Superior temporal gyrus (tissue), 1 donor: ENCODE results near the gene OR51B5.
"Not testable (repeated sequence)": the region's sequence is repeated elsewhere in the genome, so short reads cannot be mapped to it uniquely, and the experiment has no call there.

ENCODE experiments used
- DNase-seq: peaks from one replicate; pipeline ENCODE4 v3.0.0-alpha.2; 2016; ENCODE audit errors: extremely low spot score

OR51B5 gene, protein sequence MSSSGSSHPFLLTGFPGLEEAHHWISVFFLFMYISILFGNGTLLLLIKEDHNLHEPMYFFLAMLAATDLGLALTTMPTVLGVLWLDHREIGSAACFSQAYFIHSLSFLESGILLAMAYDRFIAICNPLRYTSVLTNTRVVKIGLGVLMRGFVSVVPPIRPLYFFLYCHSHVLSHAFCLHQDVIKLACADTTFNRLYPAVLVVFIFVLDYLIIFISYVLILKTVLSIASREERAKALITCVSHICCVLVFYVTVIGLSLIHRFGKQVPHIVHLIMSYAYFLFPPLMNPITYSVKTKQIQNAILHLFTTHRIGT

DNA sequence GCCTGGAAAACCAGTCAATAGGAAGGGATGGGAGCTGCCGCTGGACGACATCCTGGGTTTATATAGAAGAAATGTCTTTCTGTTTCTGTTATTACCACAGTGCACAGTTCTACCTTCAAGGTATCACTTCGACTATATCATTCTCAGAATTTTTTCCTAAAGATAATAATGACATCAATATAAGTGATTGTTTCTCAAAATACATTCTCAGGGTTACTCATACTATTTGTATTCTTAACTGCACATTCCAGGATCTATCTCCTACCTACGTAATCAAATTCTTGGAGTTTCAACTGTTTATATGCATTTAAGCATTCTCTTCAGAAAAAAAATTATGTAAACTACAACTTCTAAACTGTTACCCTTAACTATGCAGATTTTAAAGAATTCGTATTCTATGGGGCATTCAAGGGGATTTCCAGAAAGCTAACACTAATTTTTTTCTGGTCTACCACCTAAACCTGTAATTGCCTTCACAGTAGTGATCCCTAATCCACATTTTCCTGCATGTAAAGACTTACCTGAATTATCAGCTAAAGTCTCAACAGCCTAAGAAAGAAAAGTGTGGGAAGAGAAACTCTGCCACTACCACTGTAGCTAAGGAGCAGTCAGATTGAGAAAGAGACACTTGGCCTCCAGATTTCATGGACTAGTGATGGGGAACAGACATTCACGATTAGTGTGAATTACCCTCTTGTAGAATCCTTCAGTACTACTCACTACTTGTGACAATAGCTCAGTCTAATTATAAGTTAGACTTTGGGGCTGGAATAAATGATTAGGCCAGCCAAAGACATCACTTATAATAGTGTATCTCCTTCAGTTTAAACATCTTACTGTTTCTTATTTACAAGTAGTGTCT is at the start of gene OR51B5:
OR51B5 (minus strand) TSS at position 51 of the 862 bp plus-strand sequence; CDS start at position 51, 0 bp downstream.
- DNase-seq: no peak

DNA sequence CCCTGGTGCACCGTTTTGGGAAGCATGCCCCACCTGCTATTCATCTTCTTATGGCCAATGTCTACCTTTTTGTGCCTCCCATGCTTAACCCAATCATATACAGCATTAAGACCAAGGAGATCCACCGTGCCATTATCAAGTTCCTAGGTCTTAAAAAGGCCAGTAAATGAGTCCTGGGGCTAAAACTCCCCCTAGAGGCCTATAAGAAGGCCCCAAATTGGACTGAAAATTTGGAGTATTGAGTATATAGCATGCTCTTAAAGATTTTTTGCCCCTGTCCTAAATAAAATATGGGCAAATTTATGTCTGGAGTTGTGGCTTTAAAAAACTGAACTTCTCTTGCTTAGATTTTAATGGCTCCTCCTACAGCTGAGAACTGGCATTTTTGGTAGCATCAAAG is 46.9 kb upstream of the OR51B5 start:
- DNase-seq: no peak

DNA sequence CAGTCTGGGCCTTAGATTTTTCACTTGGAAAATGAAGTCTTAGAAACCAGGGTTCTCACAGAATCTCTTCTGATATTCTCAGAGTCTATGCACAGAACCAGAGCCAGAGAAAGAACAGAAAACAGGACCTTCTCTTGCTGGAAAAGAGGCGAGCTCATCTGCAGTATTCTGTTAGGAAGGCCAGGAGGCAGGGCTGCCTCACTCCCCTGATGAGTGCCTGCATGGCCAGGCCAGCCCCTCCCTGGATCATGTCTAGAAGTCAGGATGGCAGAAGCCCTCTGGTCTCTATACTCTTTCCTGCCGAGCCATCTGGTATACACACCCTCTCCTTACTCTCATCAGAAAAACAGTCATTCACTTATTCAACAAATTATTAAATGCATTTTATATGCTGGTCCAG is 41.0 kb upstream of the OR51B5 start:
- no peak for DNase-seq

DNA sequence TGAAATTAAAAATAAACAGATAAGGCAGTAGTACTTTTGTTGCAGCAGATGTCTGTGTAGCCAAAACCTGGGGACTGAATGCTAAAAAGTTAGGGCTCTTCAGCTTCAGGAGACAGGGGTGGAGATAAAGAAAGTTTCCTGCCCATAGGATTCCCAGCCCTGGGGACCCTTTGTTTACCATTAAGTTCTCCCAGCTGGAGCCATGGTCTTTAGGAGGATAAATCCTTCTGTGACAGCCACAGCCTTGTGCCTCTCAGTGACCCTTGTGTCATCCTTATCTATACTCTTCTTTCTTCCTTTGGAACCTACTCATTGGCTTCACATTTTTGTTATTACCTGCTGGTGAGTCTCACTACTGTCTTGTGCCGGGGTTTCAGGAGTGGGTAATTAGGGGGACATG is 40.3 kb upstream of the OR51B5 start, which contains the start of gene OR51M1:
OR51M1 (plus strand) TSS at position 237 of the 400 bp plus-strand sequence. CDS start 5,587 bp downstream, outside the sequence.
- DNase-seq: no peak

DNA sequence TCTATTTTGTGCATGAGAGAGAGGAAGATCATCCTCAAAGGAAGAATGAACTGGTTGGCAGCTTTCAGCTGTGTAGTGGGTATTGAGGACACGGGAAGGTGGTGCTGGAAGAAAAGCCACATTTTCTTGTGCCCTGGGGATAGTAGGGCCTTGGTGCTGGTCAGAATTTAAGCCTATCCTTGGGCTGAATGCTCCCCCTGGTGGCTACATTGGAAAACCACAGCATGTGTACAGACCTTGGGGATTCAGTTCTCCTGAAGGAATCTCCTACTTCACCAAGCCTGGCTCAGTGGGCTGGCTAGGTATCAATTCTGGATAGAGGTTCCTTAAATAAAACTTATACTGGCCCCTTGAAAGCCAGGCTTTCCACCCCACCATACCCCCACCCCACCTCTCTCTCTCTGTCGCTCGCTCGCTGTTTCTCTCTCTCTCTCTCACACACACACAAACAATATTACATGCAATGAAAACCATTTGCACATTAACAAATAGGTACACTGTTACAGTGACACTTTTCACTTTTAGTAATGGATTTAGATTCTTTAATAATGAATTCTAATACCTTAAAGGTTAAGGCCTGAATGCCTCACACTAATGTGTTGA is 37.5 kb upstream of the OR51B5 start:
- DNase-seq: peak; percentile 77

DNA sequence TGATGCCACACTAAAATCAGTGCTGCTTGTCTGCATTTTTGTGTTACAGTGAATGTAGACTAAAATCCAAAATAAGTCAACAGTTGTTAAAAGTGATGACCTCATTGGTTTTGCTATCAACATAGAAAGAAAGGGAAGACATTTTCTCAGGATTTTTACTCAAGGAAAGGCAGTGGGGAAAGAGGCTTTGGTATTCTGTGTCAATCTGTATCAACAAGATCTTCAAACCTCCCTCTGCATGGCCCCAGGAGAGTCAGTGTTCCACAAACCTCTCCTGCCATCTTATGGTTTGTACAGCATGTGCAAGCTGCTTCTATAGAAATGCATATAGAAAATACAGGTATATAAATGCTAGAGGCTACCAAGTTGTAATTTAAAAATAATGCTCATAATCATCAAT is 26.5 kb upstream of the OR51B5 start:
- no peak for DNase-seq

DNA sequence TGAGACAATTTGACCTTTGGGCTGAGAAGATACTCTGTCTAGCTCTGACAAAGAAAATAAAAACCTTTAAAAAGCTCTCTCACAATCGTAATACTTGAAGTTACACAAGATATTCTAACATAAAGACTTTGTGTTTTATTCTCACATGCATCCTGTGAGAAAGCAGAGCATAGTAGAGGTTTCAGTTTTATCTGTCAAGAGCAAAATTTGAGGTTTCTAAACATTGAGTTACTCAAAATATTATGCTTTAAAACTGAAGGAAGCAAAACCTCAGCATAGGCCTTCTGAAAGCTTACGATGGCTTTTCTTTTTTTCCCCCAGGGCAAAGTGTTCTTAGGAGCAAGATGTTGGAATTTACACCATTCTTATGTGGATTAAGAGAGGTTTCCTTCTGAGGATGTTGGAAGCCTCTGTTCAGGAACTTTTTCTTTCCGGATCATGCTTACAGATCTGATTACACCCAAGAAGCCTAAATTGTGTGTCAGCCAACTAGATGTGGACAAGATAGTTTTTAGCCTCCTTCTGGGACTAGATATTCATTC is 25.2 kb upstream of the OR51B5 start:
- DNase-seq: no peak

DNA sequence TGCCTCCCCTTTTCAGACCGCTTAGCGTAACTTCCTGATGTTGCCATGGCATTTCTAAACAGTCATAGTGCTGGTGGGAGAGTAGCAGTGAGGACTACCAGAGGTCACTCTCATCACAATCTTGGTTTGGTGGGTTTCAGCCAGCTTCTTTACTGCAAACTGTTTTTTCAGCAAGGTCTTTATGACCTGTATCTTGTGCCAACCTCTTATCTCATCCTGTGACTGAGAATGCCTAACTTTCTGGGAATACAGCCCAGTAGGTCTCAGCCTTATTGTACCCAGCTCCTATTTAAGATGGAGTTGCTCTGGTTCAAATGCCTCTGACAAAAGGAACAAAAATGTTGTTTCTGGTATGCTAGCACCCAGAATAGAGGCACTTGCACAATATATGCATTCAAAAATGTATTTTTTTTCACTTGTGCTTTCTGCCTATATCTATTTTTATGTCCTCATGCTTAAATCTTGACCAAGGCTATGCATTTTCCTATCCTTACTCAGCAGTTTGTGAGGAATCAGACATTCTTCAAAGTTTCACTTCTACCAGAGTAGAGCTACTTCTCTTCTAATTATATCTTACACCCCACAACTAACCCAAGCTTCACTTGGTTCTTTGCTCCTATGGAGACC is 24.2 kb upstream of the OR51B5 start:
- DNase-seq: no peak

DNA sequence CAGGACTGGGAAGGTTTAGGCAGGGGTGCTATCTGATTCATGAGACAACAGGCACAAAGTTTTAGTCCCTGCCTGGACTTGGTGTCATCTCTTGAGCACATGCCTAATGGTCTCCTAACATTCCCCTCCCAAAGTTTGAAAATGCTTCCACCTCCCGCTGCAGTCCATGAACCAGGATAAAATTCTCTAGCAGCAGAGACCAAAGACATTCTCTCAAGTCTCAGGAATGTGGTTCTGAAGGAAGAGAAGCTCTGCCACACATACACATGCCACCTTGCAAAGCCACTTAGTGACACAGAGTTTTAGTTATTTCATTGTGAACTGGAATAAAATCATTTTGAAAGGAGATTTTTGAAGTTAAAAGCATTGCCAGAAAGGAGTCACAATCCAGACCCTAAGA is 23.5 kb upstream of the OR51B5 start:
- no peak for DNase-seq

DNA sequence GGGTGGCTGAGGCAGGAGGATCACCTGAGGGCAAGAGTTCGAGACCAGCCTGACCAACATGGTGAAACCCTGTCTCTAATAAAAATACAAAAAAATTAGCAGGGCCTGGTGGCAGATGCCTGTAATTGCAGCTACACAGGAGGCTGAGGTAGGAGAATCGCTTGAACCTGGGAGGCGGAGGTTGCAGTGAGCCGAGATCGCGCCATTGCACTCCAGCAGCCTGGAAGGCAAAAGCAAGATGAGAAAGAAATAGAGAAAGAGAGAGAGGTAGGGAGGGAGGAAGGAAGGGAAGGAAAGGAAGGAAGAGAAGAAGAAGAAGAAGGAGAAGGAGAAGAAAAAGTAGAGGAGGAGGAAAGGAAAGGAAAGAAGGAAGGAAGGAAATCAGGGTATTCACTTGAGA is 23.0 kb upstream of the OR51B5 start:
- DNase-seq: not testable (repeated sequence)

DNA sequence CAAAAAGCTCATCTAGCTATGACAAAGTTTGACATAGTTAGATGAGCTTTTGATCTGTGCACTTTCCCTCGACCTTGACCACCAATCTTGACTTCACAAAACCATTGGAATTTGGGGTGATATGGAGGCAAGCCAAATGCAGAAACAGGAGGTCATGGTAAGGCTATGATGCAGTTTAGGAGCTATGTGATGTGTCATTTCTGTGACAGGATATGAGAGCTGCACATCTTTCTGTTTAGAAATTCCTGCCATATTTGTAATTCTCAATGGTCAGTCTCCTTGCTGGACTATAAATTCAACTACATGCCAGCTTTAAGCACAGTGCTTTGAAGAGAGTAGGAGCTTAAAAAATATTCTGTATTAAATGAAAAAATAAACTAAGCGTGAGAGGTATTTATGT is 20.9 kb upstream of the OR51B5 start:
- DNase-seq: no peak

DNA sequence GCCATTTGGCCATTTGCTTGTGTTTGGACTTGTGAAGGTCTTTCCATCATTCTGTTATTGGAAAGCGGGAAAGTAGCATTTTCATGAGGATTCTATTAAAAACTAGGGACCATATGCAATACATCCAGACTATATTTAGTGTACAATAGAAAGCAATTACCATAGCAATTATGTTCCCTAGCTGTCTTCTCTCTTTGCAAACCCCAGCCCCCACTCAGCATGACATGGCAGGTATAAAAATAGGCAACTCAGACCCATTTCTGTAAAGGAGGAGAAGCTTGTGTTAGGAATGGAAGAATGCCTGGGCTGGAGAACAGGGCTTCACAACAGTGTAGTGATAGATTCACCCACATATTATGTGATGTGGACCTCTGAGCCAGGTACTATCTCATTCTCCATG is 20.4 kb upstream of the OR51B5 start:
- DNase-seq: no peak

DNA sequence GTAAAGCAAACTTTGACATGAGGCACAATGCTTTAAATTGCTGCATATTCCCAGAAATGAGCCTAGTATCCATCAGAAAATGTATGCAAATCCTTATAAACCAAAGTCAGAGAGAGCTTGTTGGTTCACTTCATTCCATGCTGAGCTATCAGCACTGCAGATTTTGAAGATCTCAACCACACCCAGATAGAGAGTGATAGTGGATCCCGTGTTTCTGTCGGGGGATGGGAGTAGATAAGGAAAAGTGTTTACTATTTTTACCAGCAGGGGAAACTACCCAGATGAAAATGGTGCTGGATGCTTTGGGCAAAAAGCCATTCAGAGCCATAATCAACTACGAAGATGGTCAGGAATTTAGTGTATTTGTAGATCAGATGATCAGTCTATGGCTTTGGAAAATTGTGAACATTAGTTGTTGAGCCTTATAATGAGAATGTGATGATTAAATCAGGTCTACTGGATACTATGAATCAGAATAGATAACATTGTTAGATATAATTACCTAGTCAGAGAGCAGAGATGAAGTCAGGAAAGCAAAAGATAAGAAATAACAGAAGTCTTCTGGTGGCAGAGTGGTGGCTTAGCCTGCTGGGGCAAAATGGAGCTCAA is 18.8 kb upstream of the OR51B5 start:
- DNase-seq: no peak

DNA sequence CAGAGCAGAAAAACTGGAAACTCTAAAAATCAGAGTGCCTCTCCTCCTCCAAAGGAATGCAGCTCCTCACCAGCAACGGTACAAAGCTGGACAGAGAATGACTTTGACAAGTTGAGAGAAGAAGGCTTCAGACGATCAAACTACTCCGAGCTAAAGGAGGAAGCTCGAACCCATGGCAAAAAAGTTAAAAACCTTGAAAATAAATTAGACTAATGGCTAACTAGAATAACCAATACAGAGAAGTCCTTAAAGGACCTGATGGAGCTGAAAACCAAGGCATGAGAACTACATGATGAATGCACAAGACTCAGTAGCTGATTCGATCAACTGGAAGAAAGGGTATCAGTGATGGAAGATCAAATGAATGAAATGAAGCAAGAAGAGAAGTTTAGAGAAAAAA is 12.7 kb upstream of the OR51B5 start:
- not testable (repeated sequence) for DNase-seq

DNA sequence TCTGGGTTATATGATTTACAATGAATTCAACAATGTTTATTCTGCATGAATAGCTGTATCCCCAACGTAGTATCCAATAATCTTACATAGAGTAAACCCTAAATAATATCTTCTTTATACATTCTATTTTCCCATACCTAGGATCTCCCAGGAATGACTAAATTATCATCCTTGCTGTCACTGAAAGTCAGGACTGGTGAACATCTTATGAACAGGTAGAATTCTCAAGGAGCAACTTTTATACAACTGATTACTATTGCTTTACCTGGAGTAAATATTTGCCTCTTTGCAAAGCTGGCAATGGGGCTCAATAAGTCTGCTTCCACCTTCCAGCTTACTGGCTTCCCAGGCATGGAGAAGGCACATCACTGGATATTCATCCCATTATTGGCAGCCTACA is 7.9 kb upstream of the OR51B5 start, which contains the start of gene OR51B6:
OR51B6 (plus strand) TSS at position 301 of the 400 bp plus-strand sequence; CDS start at position 301, 0 bp downstream.
- DNase-seq: no peak

DNA sequence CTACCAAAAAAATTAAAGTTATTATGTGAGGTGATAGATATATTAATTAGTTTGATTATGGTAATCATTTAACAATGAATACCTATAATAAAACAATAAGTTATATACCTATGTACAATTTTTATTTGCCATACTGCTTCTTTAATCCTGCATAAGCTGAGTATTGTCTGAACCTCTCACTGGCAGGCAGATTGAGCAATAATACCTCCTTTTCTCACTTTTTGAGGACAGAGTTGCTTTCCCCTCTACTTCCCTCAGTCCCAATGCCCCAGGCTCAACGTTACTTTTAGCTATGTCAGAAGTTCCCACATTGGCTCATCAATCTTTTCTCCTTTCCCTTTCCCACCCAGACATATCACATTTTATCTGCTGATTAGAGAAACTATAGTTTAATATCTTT is 6.2 kb upstream of the OR51B5 start:
- DNase-seq: no peak

DNA sequence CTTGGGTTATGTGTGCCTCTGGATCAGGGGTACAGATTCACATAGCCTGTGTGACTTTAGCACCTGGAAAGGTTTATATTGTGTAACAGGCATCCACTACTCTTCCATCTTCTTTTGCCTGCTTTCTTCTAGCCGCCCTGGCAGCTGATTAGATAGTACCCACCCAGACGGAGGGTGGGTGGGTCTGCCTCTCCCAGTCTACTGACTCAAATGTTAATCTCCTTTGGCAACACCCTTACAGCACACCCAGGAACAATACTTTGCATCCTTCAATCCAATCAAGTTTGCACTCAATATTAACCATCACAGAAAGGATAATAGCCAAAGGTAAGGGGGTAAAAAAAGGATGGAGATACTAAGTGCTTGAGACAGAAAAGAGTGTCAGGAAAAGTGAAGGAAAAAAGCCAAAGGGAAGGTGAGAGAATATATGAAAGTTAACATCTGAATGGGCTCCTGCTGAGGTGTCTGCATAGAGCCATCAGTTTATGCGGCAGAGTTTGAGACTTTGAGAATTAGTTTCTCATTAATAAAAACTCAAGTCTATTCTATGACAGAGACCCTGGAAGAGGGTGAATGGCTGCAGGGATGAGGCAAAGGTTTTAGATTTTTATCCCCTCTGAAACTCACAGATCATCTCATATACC is 5.3 kb upstream of the OR51B5 start:
- DNase-seq: no peak

DNA sequence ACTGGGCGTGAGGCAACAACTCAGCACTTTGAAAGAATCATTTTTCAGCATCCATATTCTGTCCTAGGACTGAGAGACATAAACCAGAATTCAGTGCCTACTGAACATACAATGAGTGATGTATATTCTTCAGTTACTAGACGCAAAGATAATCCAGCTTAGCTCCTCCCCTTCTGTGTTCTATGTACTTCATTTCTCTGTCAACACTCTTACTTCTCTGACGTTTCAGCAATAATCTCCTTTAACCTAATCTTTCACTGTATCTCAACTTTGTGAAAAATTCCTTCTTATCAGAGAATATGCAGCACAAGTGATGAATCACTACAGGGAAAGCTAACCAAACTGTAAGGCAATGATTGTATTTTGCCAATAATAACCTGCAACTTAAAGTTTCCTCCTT is 2.5 kb upstream of the OR51B5 start:
- no peak for DNase-seq

DNA sequence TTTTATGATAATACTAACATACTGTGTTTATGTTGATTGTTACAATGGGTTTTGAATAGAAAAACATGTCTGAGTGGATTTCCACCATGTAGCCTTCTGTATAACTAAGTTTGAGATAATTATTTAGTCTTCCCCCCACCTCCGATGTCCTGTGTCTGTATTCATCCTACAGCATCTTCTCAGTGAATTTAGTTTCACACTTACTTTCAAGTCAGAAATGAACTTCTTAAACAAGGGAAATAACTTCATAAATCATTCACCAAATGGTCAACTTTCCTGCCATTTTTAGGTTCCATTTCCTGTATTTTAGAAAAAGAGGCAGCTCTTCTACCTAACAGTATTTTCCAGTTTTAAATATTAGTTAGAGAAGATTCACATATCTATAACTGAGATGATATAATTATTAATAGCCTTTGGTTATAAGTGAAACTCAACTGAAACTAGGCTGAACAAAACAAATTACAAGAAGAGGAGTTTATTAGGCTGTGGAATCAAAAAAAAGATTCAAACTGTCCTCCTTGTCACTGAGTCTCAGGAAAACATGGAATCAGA is 3.5 kb downstream of the OR51B5 start:
- no peak for DNase-seq

DNA sequence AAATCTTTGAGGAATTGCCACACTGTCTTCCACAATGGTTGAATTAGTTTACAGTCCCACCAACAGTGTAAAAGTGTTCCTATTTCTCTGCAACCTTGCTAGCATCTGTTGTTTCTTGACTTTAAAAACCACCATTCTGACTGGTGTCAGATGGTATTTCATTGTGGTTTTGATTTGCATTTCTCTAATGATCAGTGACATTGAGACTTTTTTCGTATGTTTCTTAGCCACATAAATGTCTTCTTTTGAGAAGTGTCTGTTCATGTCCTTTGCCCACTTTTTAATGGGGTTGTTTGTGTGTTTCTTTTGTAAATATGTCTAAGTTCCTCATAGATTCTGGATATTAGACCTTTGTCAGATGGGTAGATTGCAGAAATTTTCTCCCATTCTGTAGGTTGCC is 6.1 kb downstream of the OR51B5 start:
- not testable (repeated sequence) for DNase-seq
